Urothelium cell line (cell line): ENCODE results near the gene DACH1.
"Not testable (repeated sequence)": the region's sequence is repeated elsewhere in the genome, so short reads cannot be mapped to it uniquely, and the experiment has no call there.

Source experiments
- DNase-seq: peaks from one replicate; pipeline ENCODE4 v3.0.0; 2011; ENCODE audit warnings: low spot score, mixed read lengths
- FAIRE-seq: peaks from 2 replicates; lab custom pipeline; 2011; peaks lifted over from hg19 to GRCh38; lab: Jason Lieb, UNC

Gene DACH1

GRCh38 chr13:71786875-71787274, 80.1 kb downstream of the DACH1 start:
- FAIRE-seq (no peak), DNase-seq (no peak)

- FAIRE-seq (no peak), DNase-seq (no peak)
Measured at GRCh38 chr13:71785361-71785760, 81.6 kb downstream of the DACH1 start.

- no peak for FAIRE-seq
- DNase-seq = no peak
Measured at GRCh38 chr13:71780546-71780945, 86.5 kb downstream of the DACH1 start.

- DNase-seq, FAIRE-seq: not testable (repeated sequence)
Measured at GRCh38 chr13:71778998-71779397, 88.0 kb downstream of the DACH1 start.

- FAIRE-seq (no peak), DNase-seq (no peak)
Measured at GRCh38 chr13:71775966-71776365, 91.0 kb downstream of the DACH1 start.

GRCh38 chr13:71774863-71775262, 92.1 kb downstream of the DACH1 start:
- FAIRE-seq (no peak), DNase-seq (no peak)

GRCh38 chr13:71773531-71773930, 93.5 kb downstream of the DACH1 start:
- DNase-seq (no peak), FAIRE-seq (no peak)

GRCh38 chr13:71772361-71772760, 94.6 kb downstream of the DACH1 start:
- FAIRE-seq = no peak
- no peak for DNase-seq

- no peak for FAIRE-seq
- no peak for DNase-seq
Measured at GRCh38 chr13:71771144-71771543, 95.9 kb downstream of the DACH1 start.

GRCh38 chr13:71770710-71771109, 96.3 kb downstream of the DACH1 start:
- no peak for DNase-seq
- FAIRE-seq = no peak

GRCh38 chr13:71768881-71769280, 98.1 kb downstream of the DACH1 start:
- DNase-seq = no peak
- FAIRE-seq = no peak

- DNase-seq (no peak), FAIRE-seq (no peak)
Measured at GRCh38 chr13:71759651-71760511, 107.1 kb downstream of the DACH1 start.

GRCh38 chr13:71758828-71759227, 108.2 kb downstream of the DACH1 start:
- no peak for DNase-seq
- FAIRE-seq = no peak

GRCh38 chr13:71754407-71754974, 112.5 kb downstream of the DACH1 start:
- DNase-seq (no peak), FAIRE-seq (no peak)

GRCh38 chr13:71752775-71753513, 114.1 kb downstream of the DACH1 start:
- DNase-seq = no peak
- no peak for FAIRE-seq

- DNase-seq (no peak), FAIRE-seq (no peak)
Measured at GRCh38 chr13:71751073-71751472, 115.9 kb downstream of the DACH1 start.

- no peak for DNase-seq
- FAIRE-seq = no peak
Measured at GRCh38 chr13:71730267-71730666, 136.7 kb downstream of the DACH1 start.

GRCh38 chr13:71729441-71729840, 137.6 kb downstream of the DACH1 start:
- no peak for DNase-seq
- FAIRE-seq = no peak

GRCh38 chr13:71727662-71728061, 139.3 kb downstream of the DACH1 start:
- FAIRE-seq (no peak), DNase-seq (no peak)

- DNase-seq (no peak), FAIRE-seq (no peak)
Measured at GRCh38 chr13:71727042-71727441, 140.0 kb downstream of the DACH1 start.

GRCh38 chr13:71722206-71722605, 144.8 kb downstream of the DACH1 start:
- no peak for DNase-seq
- no peak for FAIRE-seq

- DNase-seq (no peak), FAIRE-seq (no peak)
Measured at GRCh38 chr13:71721104-71721503, 145.9 kb downstream of the DACH1 start.
